K562 (cell line): ENCODE results near the gene NRXN3. TPM values are rescaled to one million over a fixed set of nuclear protein-coding genes. Genes with fewer than 3 reads are reported as not detected.

Source experiments
- CHD2 ChIP-seq: IDR thresholded peaks from 2 replicates; pipeline ENCODE4 v1.6.1; 2011; ENCODE audit warnings: low read depth, low read length
- MIER1 ChIP-seq: fragments of 450-650 bp; IDR thresholded peaks from 2 replicates; pipeline ENCODE4 v1.6.1; 2016; ENCODE audit warnings: antibody characterized with exemption, mild to moderate bottlenecking, low read depth
- MTA1 ChIP-seq: fragments of 450-650 bp; IDR thresholded peaks from 2 replicates; pipeline ENCODE4 v1.6.1; 2017; ENCODE audit warnings: borderline replicate concordance
- SETDB1 ChIP-seq: IDR thresholded peaks from one replicate; pipeline ENCODE4 v1.6.1; 2012; ENCODE audit warnings: low read length, control low read depth, inconsistent platforms
- ZNF407 ChIP-seq: fragments of 450-650 bp; IDR thresholded peaks from 2 replicates; pipeline ENCODE4 v1.6.1; 2016; ENCODE audit warnings: low read depth
- ZNF696 ChIP-seq: fragments of 250-450 bp; sonication (Bioruptor Pico); conservative IDR thresholded peaks from 2 replicates; pipeline ENCODE4 v1.4.0; 2020; ENCODE audit warnings: mild to moderate bottlenecking, moderate library complexity
- polyA plus RNA-seq, 8 experiments: library from polyadenylated mRNA; depleted of rRNA in 4 of 8; stranded (reverse) in 5 of 8; unstranded in 3 of 8; fragments of >200 nt; fragmentation: Nextera tagmentation in 2 of 8; fragmentation: Illumina TruSeq in 1 of 8; extraction: Ambion mirVana in 2 of 8; extraction: Trizol in 1 of 8; gene quantifications; 2 replicates each; pipeline versions ENCODE4 v1.2.1 to v1.2.3, GENCODE V29; 2011 to 2014; ENCODE audit warnings: inconsistent platforms in 1 of 8, missing spikeins in 1 of 8
- total RNA-seq, 7 experiments: library from RNA; depleted of rRNA in 6 of 7; stranded (reverse); fragments of >200 nt in 6 of 7; fragmentation: Illumina TruSeq in 2 of 7; extraction: Trizol in 2 of 7; gene quantifications; 2 replicates each; pipeline versions ENCODE4 v1.2.1 to v1.2.3, GENCODE V29; 2011 to 2021; ENCODE audit warnings: low replicate concordance in 1 of 7

NRXN3 gene
- total and polyA plus RNA-seq, 9 of the 15 experiments (the other 6 are each of a cell fraction or from before 2014, with no cell fraction given): 0.09 TPM; not detected in 8

GRCh38 chr14:79101388-79101787, 931.2 kb downstream of the NRXN3 start (continued):
- TF ChIP-seq ZNF407 (no peak), MIER1 (no peak), SETDB1 (no peak), MTA1 (no peak), CHD2 (no peak), ZNF696 (CRISPR knock-in tag) (no peak)
- TF ChIP-seq, all 486 proteins: peak for 0
